Astrocyte of the spinal cord (primary cell): ENCODE measurements around the gene CEP83.

ENCODE experiments used
- DNase-seq: peaks from one replicate; pipeline ENCODE4 v3.0.0; 2011; ENCODE audit warnings: low read depth, low spot score
- H3K4me3 ChIP-seq: 2 replicates; pipeline ENCODE4 v1.5.1; 2011; ENCODE audit warnings: low read depth, mild to moderate bottlenecking, low read length, moderate library complexity
- in situ Hi-C: cut with HindIII; loops from 2 replicates; pipeline ENCODE4 v1.10.0; 2017; ENCODE audit warnings: low sequenced_read_pairs
- TF ChIP-seq, protein P1 (sequence below): IDR thresholded peaks from 2 replicates; pipeline ENCODE4 v1.5.1; 2012; ENCODE audit warnings: low read depth, mild to moderate bottlenecking, low read length, inconsistent platforms

The CEP83 gene

DNA sequence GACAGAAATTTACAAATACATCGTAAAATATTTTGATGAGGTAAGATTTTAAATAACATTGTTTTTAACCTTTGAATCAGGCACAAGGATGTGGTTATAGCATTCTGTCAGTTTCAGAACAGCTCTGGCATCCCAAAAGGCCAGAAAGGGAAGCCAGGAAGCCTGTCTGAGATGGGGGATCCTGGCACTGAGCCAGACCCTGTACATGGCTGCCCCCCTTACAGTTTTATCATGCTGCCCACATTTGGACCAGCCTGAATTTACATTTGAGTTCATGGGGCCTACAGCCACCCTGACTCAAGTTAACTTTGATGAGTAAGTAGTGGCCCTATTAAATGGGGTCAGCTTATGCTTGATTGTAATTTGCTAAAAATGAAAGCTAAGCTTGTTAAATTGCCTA is 155.7 kb downstream of the CEP83 start:
- DNase-seq, result no peak
- no peak overlapping the region for H3K4me3 ChIP-seq
- TF ChIP-seq, protein P1, sequence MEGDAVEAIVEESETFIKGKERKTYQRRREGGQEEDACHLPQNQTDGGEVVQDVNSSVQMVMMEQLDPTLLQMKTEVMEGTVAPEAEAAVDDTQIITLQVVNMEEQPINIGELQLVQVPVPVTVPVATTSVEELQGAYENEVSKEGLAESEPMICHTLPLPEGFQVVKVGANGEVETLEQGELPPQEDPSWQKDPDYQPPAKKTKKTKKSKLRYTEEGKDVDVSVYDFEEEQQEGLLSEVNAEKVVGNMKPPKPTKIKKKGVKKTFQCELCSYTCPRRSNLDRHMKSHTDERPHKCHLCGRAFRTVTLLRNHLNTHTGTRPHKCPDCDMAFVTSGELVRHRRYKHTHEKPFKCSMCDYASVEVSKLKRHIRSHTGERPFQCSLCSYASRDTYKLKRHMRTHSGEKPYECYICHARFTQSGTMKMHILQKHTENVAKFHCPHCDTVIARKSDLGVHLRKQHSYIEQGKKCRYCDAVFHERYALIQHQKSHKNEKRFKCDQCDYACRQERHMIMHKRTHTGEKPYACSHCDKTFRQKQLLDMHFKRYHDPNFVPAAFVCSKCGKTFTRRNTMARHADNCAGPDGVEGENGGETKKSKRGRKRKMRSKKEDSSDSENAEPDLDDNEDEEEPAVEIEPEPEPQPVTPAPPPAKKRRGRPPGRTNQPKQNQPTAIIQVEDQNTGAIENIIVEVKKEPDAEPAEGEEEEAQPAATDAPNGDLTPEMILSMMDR, result no peak
- in situ Hi-C loops, result no loop called here

- no peak for DNase-seq
- no peak overlapping the region for H3K4me3 ChIP-seq
- TF ChIP-seq, protein P1, result no peak
- in situ Hi-C loops, result no loop called here
These were observed 159.8 kb downstream of the CEP83 start for GRCh38 chr12:94299846-94300245.

GRCh38 chr12:94297876-94298505 is 161.7 kb downstream of the CEP83 start:
- TF ChIP-seq, protein P1, result no peak
- no peak for DNase-seq
- in situ Hi-C loops, result no loop called here
- H3K4me3 ChIP-seq, result no peak overlapping the region

DNA sequence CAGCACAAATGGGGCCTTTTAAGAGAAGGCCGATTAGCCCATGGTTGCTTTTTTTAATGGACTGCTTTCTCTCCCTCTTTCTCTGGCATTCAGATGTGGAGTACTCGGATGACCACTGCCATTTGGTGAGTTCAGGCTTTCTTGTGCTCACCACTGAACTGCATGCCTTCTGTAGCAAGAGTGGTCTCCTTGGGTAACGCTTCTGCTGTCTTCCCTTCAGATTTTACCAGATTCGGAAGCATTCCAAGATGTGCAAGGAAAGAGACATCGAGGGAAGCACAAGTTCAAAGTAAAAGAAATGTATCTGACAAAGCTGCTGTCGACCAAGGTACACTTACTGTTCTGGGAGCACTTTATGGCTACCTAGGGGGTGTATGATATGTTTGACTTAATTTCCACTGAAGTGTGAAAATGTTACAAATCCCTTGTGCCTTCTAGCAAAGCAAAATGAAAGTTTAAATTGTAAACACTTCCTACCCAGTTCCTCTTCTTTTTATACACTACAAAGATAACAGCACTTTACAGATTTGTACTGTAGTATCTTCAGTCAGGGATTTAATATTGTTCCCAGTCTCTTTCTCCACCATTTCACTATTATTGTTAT is 162.5 kb downstream of the CEP83 start:
- no peak for DNase-seq
- in situ Hi-C loops, result no loop called here
- TF ChIP-seq, protein P1, result no peak
- no peak overlapping the region for H3K4me3 ChIP-seq

- TF ChIP-seq, protein P1, result no peak
- no peak for DNase-seq
- H3K4me3 ChIP-seq, result no peak overlapping the region
- in situ Hi-C loops, result no loop called here
These were observed 169.3 kb downstream of the CEP83 start for GRCh38 chr12:94290353-94290752.

DNA sequence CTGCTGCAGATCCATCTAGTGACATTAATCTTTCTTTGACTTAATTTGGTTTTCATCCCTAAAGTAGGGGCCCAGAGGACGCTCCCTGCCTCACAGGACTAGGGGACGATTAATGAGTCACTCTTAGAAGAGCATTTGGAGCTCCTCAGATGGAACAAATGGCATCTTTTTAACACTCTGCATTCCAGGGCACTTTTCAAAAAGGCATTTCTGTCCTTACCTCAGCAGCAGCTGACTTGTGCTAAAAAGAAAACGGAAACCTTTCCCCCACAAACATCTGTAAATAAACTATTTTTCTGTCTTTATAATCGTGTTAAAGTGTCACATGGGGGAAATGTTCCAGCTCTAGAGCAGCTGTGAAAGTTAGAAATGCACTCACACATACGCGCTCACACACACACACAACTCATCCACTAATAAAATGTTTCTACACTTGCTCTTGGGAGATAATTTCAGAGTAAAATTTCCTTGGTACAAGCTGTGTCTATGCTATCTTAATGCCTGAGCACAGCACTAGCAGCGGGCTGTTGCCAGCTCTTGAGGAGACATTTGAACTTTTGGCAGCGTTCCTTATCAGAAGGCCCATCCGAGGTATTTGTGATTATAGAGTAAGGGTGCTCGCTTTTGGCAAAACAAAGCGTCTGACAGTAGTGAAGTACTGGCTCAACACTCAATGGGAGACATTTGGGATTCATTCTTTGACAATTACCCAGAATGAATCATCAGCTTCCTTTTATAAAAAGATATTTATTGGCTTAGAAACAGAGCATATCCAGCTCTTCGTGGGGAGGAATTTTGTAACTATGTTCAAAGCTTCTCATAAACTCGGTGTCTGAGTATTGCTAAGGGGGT is 170.0 kb downstream of the CEP83 start:
- in situ Hi-C loops, result no loop called here
- DNase-seq, result peak; percentile 73
- TF ChIP-seq, protein P1, result no peak
- no peak overlapping the region for H3K4me3 ChIP-seq
